Stimulated activated CD8-positive, alpha-beta memory T cell treated with anti-CD3 and anti-CD28 coated beads, Interleukin-7, amount 100 ng/mL, for 48 hours (primary cell): ENCODE results near the gene APLP2.
"Not testable (repeated sequence)": the region's sequence is repeated elsewhere in the genome, so short reads cannot be mapped to it uniquely, and the experiment has no call there.

Source experiments
- DNase-seq, 2 donors: peaks; one replicate each; pipeline ENCODE4 v3.0.0-alpha.2; 2020; ENCODE audit warnings: low read depth in 1 of 2; ENCODE audit errors: extremely low read depth in 1 of 2

Gene APLP2

GRCh38 chr11:130088919-130089673, 19.4 kb downstream of the APLP2 start:
- no peak for DNase-seq

DNA sequence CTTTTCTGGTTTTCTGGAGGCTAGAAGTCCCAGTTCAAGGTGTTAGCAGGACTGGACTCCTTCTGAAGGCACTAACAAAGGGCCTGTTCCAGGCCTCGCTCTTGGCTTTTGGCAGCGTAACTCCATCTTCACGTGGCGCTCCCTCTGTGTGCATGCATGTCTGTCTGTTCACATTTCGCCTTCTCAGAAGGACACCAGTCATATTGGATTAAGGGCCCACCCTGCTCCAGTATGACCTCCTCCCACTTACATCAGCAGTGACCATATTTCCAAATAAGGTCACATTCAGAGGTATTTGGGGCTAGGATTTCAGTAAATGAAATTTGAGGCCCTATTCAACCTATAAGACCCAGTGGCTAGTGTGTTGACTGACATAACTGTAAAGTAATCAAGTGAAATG, 20.0 kb downstream of the APLP2 start:
- DNase-seq = no peak

DNA sequence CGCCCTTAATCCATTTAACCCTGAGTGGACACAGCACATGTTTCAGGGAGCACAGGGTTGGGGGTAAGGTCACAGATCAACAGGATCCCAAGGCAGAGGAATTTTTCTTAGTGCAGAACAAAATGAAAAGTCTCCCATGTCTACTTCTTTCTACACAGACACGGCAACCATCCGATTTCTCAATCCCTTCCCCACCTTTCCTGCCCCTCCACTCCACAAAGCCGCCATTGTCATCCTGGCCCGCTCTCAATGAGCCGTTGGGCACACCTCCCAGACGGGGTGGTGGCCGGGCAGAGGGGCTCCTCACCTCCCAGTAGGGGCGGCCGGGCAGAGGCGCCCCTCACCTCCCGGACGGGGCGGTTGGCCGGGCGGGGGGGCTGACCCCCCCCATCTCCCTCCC, 20.8 kb downstream of the APLP2 start:
- not testable (repeated sequence) for DNase-seq

DNA sequence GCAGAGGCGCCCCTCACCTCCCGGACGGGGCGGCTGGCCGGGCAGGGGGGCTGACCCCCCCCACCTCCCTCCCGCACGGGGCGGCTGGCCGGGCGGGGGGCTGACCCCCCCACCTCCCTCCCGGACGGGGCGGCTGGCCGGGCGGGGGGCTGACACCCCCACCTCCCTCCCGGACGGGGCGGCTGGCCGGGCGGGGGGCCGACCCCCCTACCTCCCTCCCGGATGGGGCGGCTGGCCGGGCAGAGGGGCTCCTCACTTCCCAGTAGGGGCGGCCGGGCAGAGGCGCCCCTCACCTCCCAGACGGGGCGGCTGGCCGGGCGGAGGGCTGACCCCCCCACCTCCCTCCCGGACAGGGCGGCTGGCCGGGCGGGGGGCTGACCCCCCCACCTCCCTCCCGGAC, 21.5 kb downstream of the APLP2 start:
- DNase-seq = not testable (repeated sequence)

- no peak for DNase-seq
Measured at GRCh38 chr11:130092661-130093060, 23.0 kb downstream of the APLP2 start.

- DNase-seq = no peak
Measured at GRCh38 chr11:130094614-130095013, 24.9 kb downstream of the APLP2 start.

DNA sequence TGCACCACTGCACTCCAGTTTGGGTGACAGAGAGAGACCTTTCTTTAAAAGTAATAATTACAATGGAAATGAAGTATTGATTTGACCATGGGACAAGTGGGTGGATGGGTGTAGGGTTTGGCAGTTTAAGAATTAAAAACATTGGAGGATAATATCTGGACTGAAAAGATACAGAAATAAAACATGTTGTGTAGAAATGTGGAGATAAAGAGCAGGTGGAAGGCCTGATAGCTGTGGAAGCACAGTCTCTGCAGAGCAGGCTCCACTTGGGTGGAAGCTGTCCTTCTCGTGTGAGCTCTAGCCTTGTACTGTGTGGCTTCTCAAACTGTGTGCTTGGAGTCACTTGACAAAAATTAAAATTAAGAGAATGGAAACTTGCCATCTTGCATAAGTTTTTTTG, 25.6 kb downstream of the APLP2 start:
- no peak for DNase-seq

DNA sequence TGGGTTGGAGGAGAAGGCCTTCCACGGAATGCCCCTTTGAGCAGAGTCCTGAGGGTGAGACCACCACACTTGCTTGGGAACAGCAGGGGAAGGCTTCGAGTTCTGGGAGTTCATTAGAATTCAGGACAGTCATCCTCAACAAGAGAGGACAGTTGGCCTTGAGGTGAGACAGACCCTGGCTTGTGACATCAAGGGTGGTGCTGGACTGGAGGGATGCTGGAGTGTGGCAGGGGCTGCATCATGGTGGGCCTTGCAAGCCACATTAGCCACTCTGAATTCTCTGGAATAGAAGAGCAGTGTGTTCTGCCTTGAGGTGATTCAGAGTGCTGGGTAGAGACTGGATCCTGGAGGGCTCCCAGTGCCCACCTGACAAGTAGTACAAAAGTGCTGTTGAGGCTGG, 26.3 kb downstream of the APLP2 start:
- DNase-seq = no peak

DNA sequence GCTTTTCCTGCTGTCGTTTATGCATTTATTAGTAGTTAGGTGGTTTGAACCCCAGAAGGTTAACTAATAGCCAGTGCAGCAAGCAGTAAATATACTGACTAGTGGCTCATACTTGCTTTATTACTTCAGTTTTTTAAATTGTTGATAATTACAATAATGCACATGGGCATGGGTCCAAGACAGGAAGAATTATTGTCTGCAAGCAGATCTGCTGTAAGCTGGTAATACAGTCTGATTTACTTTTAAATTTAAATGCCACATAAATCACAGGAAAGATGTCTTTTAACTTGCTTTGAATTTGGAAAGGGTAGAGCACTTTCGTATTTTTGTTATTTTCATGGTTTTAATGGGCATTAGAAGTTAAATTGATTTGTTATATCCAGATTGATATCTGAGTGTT, 27.1 kb downstream of the APLP2 start:
- no peak for DNase-seq

DNA sequence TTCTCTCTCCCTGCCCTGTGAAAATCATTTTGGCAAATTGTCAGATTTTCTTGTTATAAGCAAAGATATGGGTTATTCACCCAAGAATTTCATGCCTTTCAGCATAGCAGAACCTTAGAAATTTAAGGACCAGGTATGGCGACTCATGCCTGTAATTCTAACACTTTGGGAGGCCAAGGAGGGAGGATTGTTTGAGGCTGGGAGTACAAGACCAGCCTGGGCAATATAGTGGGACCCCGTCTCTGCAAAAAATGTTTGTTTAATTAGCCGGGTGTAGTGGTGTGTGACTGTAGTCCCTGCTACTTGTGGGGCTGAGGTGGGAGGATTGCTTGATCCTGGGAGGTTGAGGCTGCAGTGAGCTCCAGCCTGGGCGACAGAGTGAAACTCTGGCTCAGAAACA, 27.6 kb downstream of the APLP2 start:
- DNase-seq = no peak

- no peak for DNase-seq
Measured at GRCh38 chr11:130099356-130099755, 29.7 kb downstream of the APLP2 start.

DNA sequence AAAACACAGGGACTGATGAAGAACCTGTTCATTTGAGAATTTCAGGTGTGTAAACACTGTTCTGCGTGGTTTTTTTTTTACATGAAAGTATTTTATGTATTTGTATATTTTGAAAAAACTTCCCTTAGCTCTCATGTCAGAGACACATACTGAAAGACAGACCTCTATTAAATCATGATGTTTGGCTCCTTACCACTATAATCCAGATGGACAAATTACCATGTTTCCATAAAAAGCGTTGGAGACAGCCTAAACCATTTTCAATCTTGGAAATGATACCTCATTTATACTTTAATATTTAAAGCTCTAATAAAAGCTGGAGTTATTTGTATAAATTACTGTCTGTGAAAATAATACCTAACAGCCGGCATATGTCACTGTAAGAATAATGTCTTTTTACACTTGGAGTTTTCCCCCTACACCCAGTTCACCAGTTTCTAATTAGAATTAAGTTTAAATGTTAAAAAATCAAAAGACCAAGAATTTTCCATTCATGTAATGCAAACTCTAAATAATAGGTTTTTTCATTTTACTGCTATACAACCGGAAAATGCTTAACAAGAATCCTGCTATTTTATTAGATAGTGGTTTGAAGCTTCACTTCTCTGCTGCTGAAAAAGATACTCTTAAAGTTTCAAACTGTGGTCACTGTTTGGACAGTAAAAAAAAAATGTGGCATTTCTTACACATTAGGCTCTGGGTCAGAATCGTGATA, 30.8 kb downstream of the APLP2 start:
- DNase-seq = no peak

- no peak for DNase-seq
Measured at GRCh38 chr11:130101661-130102060, 32.0 kb downstream of the APLP2 start.

DNA sequence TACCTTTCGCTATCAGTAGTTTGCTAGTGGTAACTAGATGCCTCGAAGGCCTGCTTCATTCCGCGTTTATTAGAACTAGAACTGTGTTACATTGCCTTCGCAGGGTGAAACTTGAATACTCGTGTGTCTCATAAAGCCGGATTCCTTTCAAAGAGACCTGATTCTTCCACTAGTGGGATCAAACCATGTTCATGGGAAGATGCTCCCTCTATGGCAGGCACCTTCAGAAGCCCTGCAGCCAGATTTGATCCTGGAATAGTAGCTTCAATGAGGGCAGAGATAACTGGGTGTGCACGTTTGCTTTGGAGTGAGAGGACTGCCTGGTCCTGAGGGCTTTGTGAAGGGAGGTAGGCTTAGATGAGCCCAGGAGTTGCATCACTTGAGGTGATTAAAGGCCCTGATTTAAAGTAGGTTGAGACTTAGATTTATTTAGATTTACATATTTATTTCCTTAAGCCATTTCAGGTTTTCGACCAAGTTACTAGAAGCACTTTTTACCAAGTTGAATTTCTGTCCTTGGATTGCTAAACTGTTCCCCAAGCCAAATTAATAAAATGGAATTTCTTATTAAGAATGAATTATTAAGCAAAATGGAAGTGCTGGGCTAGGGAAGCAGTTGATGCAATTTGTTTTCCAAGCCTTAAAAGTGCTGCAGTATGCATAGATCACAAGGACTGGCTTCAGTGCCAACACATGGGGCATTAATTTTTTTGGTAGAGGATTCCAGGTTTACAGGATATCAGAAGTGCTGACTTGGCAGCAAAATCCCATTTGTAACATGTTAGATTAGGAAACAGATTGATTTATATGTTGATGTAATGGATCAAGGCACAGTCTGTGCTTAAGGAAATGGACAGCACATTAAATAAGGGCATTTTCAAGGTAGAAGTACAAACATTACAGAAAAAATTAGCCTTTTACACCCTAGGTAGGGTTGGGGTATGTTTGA, 32.9 kb downstream of the APLP2 start:
- DNase-seq = no peak

GRCh38 chr11:130103296-130103814, 33.7 kb downstream of the APLP2 start:
- DNase-seq = no peak

- no peak for DNase-seq
Measured at GRCh38 chr11:130106381-130106780, 36.7 kb downstream of the APLP2 start.

GRCh38 chr11:130108671-130109070, 39.0 kb downstream of the APLP2 start:
- not testable (repeated sequence) for DNase-seq

- DNase-seq = no peak
Measured at GRCh38 chr11:130109386-130109785, 39.7 kb downstream of the APLP2 start.

GRCh38 chr11:130110339-130111108, 40.8 kb downstream of the APLP2 start:
- no peak for DNase-seq

DNA sequence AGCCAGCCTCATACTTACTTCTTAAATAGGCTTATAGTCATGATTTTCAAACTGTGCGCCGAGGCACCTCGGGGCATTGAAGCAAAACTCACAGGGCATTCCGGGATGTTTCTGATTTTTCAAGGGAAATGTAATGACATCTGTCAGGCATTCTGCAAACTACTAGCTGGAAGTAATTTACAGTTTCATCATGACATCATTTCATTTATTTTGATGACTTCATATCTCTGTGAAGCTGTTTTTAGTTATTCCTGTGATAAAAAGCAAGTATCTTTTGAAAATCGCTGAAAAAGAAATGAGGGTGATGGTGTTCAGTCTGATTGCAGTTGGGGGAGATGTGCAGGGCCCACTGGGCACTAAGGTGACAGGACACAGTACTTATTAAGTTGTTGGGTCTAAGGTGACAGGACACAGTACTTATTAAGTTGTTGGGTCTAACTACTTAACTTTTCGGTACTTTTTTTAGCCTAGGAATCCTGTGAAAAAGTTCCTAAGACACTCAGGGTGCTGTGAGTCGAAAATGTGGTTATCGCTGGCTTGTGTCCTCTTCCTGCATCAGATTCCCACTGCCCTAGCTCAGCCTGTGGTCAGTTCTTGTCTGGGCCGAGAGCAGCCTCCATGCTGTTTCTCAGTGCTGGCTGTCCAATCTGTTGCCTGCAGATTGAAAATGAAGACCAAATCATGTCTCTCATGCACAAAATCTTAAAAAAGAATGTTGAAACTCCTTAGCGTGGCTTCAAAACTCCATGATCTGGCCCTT, 42.6 kb downstream of the APLP2 start:
- no peak for DNase-seq
